HepG2 (cell line): ENCODE results near the gene MBTD1. TPM values are rescaled to one million over a fixed set of nuclear protein-coding genes. Genes with fewer than 3 reads are reported as not detected.

Experiments
- ARNT2 ChIP-seq: sonication (generic); formaldehyde crosslinking; IDR thresholded peaks from 2 replicates; pipeline ENCODE4 v1.8.0; 2022; ENCODE audit warnings: mild to moderate bottlenecking, low read depth, missing genetic modification reagents, moderate library complexity
- IKZF4 ChIP-seq: sonication (generic); formaldehyde crosslinking; IDR thresholded peaks from 2 replicates; pipeline ENCODE4 v1.5.1; 2020; ENCODE audit warnings: borderline replicate concordance, mild to moderate bottlenecking, low read depth, missing genetic modification reagents; ENCODE audit errors: not compliant biosample characterization
- NCOA2 ChIP-seq: sonication (generic); formaldehyde crosslinking; IDR thresholded peaks from 2 replicates; pipeline ENCODE4 v1.8.0; 2022; ENCODE audit warnings: inconsistent platforms
- ONECUT2 ChIP-seq: sonication (generic); formaldehyde crosslinking; IDR thresholded peaks from 2 replicates; pipeline ENCODE4 v1.4.0; 2020; ENCODE audit warnings: missing genetic modification reagents
- PCBP2 ChIP-seq: fragments of 200-400 bp; formaldehyde crosslinking; optimal IDR thresholded peaks from 2 replicates; pipeline ENCODE3; 2018; ENCODE audit warnings: low read length, low read depth; ENCODE audit not compliant: poor library complexity, severe bottlenecking
- PHF21A ChIP-seq: sonication (generic); formaldehyde crosslinking; IDR thresholded peaks from 2 replicates; pipeline ENCODE4 v1.5.0; 2020; ENCODE audit warnings: mild to moderate bottlenecking, missing genetic modification reagents
- RAD21 ChIP-seq: fragments of 450-650 bp; formaldehyde crosslinking; IDR thresholded peaks from 2 replicates; pipeline ENCODE4 v1.5.0; 2020; ENCODE audit warnings: mild to moderate bottlenecking
- RXRB ChIP-seq: IDR thresholded peaks from 2 replicates; pipeline ENCODE4 v1.6.1; 2016; ENCODE audit warnings: borderline replicate concordance, missing genetic modification reagents, missing compliant biosample characterization
- SCMH1 ChIP-seq: sonication (generic); formaldehyde crosslinking; IDR thresholded peaks from 2 replicates; pipeline ENCODE4 v1.9.0; 2021; ENCODE audit warnings: missing genetic modification reagents, mild to moderate bottlenecking, borderline replicate concordance
- SMARCC2 ChIP-seq: fragments of 450-650 bp; IDR thresholded peaks from 2 replicates; pipeline ENCODE4 v1.6.1; 2017; ENCODE audit warnings: antibody characterized with exemption, mild to moderate bottlenecking
- TEAD3 ChIP-seq: optimal IDR thresholded peaks from 2 replicates; pipeline ENCODE3; 2016; ENCODE audit warnings: borderline replicate concordance
- ZNF292 ChIP-seq: sonication (generic); formaldehyde crosslinking; IDR thresholded peaks from 2 replicates; pipeline ENCODE4 v1.8.1; 2022; ENCODE audit warnings: mild to moderate bottlenecking, low read depth, missing genetic modification reagents, borderline replicate concordance
- ZNF354B ChIP-seq: sonication (generic); formaldehyde crosslinking; IDR thresholded peaks from 2 replicates; pipeline ENCODE4 v1.8.0; 2022; ENCODE audit warnings: mild to moderate bottlenecking, missing genetic modification reagents
- ZNF512 ChIP-seq: sonication (generic); formaldehyde crosslinking; IDR thresholded peaks from 2 replicates; pipeline ENCODE4 v1.4.0; 2020; ENCODE audit warnings: mild to moderate bottlenecking, missing genetic modification reagents
- ZNF737 ChIP-seq: sonication (generic); formaldehyde crosslinking; IDR thresholded peaks from 2 replicates; pipeline ENCODE4 v1.5.0; 2020; ENCODE audit warnings: missing genetic modification reagents, mild to moderate bottlenecking, borderline replicate concordance
- polyA plus RNA-seq, 8 experiments: library from polyadenylated mRNA; depleted of rRNA in 3 of 8; stranded (reverse) in 7 of 8; unstranded in 1 of 8; fragments of >200 nt; fragmentation: Illumina TruSeq in 4 of 8; extraction: Trizol in 4 of 8; gene quantifications; 2 replicates each; pipeline versions ENCODE4 v1.2.1 to v1.2.3, GENCODE V29; 2011 to 2016; ENCODE audit warnings: low read depth in 4 of 8, missing spikeins in 1 of 8, mixed read lengths in 1 of 8; ENCODE audit not compliant: insufficient read depth in 1 of 8
- total RNA-seq, 5 experiments: library from RNA; depleted of rRNA; stranded (reverse); fragments of >200 nt; fragmentation: Illumina TruSeq; extraction: Trizol; gene quantifications; 2 replicates each; pipeline ENCODE4 v1.2.3, GENCODE V29; 2016; ENCODE audit warnings: low read depth in 1 of 5
- TF ChIP-seq, protein P1 (sequence below), 2 experiments: sonication (generic) in 1 of 2; formaldehyde crosslinking in 1 of 2; IDR thresholded peaks; 2 replicates each; pipeline versions ENCODE4 v1.4.0 to v1.6.1; 2016 to 2020; ENCODE audit warnings: borderline replicate concordance in 1 of 2, low read depth in 1 of 2, mild to moderate bottlenecking in 1 of 2, missing genetic modification reagents in 1 of 2
- TF ChIP-seq, protein P2 (sequence below): sonication (generic); formaldehyde crosslinking; IDR thresholded peaks from 2 replicates; pipeline ENCODE4 v1.4.0; 2020; ENCODE audit warnings: missing genetic modification reagents
- TF ChIP-seq, protein P3 (sequence below): sonication (generic); formaldehyde crosslinking; IDR thresholded peaks from 2 replicates; pipeline ENCODE4 v1.4.0; 2020; ENCODE audit warnings: missing genetic modification reagents

The MBTD1 gene
- total and polyA plus RNA-seq, 2 of the 13 experiments (the other 11 are each of a cell fraction or from before 2014, with no cell fraction given), result 20.9 TPM

- TF ChIP-seq ARNT2 (CRISPR knock-in tag) (no peak), PHF21A (CRISPR knock-in tag) (no peak), TEAD3 (CRISPR knock-in tag) (peak; percentile 40), ZNF512 (no peak), RAD21 (CRISPR knock-in tag) (no peak), RXRB (no peak), SCMH1 (CRISPR knock-in tag) (no peak), SMARCC2 (no peak), ZNF354B (CRISPR knock-in tag) (no peak), ZNF737 (CRISPR knock-in tag) (no peak), IKZF4 (no peak), ONECUT2 (CRISPR knock-in tag) (no peak), PCBP2 (no peak), ZNF292 (CRISPR knock-in tag) (no peak), NCOA2 (no peak)
- TF ChIP-seq, protein P1, sequence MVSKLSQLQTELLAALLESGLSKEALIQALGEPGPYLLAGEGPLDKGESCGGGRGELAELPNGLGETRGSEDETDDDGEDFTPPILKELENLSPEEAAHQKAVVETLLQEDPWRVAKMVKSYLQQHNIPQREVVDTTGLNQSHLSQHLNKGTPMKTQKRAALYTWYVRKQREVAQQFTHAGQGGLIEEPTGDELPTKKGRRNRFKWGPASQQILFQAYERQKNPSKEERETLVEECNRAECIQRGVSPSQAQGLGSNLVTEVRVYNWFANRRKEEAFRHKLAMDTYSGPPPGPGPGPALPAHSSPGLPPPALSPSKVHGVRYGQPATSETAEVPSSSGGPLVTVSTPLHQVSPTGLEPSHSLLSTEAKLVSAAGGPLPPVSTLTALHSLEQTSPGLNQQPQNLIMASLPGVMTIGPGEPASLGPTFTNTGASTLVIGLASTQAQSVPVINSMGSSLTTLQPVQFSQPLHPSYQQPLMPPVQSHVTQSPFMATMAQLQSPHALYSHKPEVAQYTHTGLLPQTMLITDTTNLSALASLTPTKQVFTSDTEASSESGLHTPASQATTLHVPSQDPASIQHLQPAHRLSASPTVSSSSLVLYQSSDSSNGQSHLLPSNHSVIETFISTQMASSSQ (IDR thresholded peaks at IDR 0.05; ENCODE audit: low read depth), result no peak
- TF ChIP-seq, protein P1 (CRISPR knock-in tag; IDR thresholded peaks at IDR 0.05; ENCODE audit: borderline replicate concordance), result no peak
- TF ChIP-seq, protein P2, sequence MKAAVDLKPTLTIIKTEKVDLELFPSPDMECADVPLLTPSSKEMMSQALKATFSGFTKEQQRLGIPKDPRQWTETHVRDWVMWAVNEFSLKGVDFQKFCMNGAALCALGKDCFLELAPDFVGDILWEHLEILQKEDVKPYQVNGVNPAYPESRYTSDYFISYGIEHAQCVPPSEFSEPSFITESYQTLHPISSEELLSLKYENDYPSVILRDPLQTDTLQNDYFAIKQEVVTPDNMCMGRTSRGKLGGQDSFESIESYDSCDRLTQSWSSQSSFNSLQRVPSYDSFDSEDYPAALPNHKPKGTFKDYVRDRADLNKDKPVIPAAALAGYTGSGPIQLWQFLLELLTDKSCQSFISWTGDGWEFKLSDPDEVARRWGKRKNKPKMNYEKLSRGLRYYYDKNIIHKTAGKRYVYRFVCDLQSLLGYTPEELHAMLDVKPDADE (CRISPR knock-in tag), result no peak
- TF ChIP-seq, protein P3, sequence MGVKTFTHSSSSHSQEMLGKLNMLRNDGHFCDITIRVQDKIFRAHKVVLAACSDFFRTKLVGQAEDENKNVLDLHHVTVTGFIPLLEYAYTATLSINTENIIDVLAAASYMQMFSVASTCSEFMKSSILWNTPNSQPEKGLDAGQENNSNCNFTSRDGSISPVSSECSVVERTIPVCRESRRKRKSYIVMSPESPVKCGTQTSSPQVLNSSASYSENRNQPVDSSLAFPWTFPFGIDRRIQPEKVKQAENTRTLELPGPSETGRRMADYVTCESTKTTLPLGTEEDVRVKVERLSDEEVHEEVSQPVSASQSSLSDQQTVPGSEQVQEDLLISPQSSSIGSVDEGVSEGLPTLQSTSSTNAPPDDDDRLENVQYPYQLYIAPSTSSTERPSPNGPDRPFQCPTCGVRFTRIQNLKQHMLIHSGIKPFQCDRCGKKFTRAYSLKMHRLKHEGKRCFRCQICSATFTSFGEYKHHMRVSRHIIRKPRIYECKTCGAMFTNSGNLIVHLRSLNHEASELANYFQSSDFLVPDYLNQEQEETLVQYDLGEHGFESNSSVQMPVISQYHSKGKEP (CRISPR knock-in tag), result no peak
These were observed at the start of gene MBTD1 (continued) for GRCh38 chr17:51259564-51260236.
